Measurements from ENCODE around the gene AMIGO1.
"Not testable (repeated sequence)": the region's sequence is repeated elsewhere in the genome, so short reads cannot be mapped to it uniquely, and the experiment has no call there.

Gene AMIGO1

DNA sequence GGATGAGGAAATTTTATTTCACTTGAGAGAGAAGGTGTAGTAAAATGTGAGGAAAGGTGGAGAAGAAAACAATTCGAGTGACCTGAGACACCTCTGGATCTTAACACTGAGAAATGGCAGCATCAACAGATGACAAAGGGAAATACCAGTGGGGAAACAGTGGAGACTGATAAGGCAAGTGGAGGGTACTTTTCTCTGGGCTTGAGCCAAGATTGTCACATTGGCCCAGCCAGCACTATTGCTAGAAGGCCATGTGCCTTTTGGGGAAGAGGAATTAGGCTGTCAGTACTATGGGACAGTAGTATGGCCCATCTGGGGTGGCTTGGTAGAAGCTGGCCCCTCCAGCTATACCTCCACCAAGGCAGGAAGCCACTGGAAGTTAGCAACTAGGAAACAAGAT, 34.8 kb downstream of the AMIGO1 start:
- H3K27ac ChIP-seq, result no peak overlapping the region
- TF ChIP-seq, protein P1, sequence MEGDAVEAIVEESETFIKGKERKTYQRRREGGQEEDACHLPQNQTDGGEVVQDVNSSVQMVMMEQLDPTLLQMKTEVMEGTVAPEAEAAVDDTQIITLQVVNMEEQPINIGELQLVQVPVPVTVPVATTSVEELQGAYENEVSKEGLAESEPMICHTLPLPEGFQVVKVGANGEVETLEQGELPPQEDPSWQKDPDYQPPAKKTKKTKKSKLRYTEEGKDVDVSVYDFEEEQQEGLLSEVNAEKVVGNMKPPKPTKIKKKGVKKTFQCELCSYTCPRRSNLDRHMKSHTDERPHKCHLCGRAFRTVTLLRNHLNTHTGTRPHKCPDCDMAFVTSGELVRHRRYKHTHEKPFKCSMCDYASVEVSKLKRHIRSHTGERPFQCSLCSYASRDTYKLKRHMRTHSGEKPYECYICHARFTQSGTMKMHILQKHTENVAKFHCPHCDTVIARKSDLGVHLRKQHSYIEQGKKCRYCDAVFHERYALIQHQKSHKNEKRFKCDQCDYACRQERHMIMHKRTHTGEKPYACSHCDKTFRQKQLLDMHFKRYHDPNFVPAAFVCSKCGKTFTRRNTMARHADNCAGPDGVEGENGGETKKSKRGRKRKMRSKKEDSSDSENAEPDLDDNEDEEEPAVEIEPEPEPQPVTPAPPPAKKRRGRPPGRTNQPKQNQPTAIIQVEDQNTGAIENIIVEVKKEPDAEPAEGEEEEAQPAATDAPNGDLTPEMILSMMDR (conservative IDR thresholded peaks at IDR 0.05), result no peak
- TF ChIP-seq ZFX (IDR thresholded peaks at IDR 0.05), result no peak

DNA sequence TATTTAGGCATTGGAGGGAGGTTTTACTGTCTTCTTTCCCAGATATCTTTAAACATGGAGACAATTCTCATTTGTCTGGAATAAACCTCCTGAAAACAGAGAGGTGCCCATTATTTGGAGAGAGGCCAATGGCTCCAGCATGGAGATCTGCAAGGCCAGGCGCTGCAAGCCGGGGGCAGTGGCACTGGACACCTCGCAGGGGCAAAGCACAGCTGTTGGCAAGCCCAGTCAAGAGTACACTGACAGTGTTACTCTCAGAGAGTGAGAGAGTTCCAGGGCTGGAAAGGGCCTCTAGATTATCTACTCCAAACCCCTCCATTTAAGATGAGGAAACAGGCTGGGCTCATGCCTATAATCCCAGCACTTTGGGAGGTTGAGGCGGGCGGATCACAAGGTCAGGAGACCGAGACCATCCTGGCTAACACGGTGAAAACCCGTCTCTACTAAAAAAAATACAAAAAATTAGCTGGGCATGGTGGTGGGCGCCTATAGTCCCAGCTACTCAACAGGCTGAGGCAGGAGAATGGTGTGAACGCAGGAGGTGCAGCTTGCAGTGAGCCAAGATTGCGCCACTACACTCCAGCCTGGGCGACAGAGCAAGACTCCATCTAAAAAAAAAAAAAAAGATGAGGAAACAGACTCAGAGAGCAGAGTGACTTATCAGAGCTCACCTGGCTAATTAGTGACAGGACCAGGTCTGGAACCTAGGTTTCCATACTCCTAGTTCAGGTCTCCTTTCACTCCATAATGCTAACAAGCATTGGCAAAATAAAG, 36.1 kb downstream of the AMIGO1 start:
- H3K27ac ChIP-seq, result not testable (repeated sequence)

DNA sequence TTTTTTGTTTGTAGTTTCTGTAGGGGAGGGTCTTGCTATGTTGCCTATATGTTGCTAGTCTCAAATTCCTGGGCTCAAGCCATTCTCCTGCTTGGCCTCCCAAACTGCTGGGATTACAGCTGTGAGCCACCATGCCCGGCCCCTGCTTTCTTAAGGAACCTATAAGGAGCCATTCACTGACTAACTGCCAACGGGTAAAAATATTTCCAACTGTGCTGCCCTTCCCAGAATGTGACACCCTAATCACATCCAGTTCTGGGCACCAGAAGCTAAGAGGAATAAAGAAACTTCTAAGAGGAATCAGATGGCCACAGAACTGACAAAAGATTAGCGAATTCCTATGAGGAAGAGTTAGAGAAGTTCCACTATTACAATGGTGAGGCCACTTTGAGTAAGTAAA, 36.7 kb downstream of the AMIGO1 start:
- TF ChIP-seq ZFX (IDR thresholded peaks at IDR 0.05), result no peak
- TF ChIP-seq, protein P1 (conservative IDR thresholded peaks at IDR 0.05), result no peak
- no peak overlapping the region for H3K27ac ChIP-seq

DNA sequence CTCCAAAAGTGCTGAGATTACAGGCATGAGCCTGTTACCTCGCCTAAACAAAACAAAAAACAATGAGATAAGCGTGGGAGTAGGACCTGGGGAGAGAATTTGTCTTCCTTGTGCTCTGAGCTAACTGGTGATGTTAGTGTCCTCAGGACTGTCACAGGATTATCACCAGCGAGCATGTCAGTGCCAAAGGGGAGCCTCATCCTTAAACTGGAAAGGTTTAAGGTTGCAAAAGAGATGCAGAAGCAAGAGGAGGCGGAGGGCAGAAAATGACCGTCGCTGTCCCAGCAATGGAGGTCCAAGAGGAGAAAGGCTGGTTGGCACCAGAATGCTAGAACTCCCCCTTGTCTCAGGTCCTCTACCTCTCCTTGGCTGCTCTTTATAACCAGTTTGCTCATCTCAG, 39.3 kb downstream of the AMIGO1 start:
- H3K27ac ChIP-seq, result no peak overlapping the region
- TF ChIP-seq, protein P1 (conservative IDR thresholded peaks at IDR 0.05), result no peak
- TF ChIP-seq ZFX (IDR thresholded peaks at IDR 0.05), result no peak

DNA sequence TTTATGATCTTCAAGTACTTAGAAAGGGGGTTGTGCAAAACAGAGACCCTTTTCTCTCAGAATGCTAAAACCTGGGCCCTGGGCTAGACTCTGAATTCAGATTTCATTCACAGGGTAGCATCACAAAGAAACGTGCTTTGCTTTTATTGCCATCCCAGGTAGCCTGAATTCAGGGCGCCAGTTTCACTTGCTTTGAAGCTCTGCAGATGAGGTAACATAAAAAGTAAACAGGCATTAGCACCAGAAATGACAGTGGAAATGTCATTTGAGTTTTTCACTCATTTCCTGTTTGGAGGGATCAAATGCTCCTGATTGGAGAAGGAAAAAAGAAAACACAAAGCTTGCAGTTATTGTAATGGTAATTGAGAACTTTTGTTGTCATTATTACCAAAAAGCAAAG, 40.6 kb downstream of the AMIGO1 start:
- TF ChIP-seq ZFX (IDR thresholded peaks at IDR 0.05), result no peak
- TF ChIP-seq, protein P1 (conservative IDR thresholded peaks at IDR 0.05), result no peak

DNA sequence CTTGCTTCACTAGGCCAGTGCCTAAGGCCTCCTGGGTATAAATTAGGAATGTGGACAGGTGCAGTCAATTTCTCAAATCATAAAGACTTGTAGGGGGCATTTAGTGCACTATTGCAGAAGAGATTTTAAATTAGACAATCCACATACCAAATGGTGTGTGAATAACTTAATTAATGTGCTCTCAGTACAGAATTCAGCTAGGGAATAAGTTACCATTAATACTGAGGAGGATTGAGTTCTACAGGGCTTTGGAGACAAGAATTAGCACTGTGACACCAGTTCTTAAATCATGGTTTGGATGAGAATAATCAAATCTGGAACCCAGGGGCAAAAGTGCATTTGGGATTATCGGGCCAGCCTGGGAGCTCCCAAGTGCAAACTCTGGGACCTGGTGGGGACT, 41.5 kb downstream of the AMIGO1 start:
- H3K27ac ChIP-seq, result no peak overlapping the region
- TF ChIP-seq ZFX (IDR thresholded peaks at IDR 0.05), result no peak
- TF ChIP-seq, protein P1 (conservative IDR thresholded peaks at IDR 0.05), result no peak

More for the DNA sequence above, 40.6 kb downstream of the AMIGO1 start:
- H3K27ac ChIP-seq, result no peak overlapping the region

DNA sequence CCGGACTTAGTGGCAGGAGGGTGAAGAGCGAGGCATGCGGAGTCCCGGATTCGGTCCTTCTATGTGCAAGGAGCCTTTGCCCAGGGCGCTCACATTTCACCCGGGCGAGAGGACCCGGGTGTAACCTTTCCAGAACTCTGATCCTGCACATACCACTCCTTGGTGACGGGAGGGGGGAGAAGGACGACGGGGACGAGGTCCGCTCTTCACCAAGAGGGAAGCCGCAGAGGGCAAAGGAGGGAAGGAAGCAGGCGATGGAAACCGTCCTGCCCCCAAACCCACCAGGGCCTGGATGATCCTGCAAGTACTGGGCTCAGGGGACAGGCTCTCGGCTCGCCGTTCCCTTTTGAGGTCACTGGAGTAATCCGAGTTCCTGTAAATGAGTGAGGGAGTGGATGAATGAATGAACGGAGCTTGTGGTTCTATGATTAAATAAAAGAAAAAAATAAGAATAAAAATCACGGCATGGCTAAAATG, 42.2 kb downstream of the AMIGO1 start:
- H3K27ac ChIP-seq, result no peak overlapping the region

More for the DNA sequence above, 42.2 kb downstream of the AMIGO1 start:
- TF ChIP-seq, protein P1 (conservative IDR thresholded peaks at IDR 0.05), result no peak
- no peak for TF ChIP-seq ZFX (IDR thresholded peaks at IDR 0.05)
